Measurements from ENCODE around the gene FOXD2. TPM values are rescaled to one million over a fixed set of nuclear protein-coding genes. Genes with fewer than 3 reads are reported as not detected.

FOXD2 gene
- under 1 TPM; 0.02 to 0.22 (median 0.06) TPM for polyA plus RNA-seq

GRCh38 chr1:47437447-47438164 lies at the start of gene FOXD2:
TSS of gene FOXD2 (plus strand) at chr1:47438044. CDS start at chr1:47438136, 92 bp downstream.
- 0 to 1% (median 1%) methylated on average over 59 to 80 of the region's 80 CpGs for WGBS, 3 donors
- no peak within 1 kb of the TSS for H3K27ac ChIP-seq (ENCODE audit: low read depth, low read length)

DNA sequence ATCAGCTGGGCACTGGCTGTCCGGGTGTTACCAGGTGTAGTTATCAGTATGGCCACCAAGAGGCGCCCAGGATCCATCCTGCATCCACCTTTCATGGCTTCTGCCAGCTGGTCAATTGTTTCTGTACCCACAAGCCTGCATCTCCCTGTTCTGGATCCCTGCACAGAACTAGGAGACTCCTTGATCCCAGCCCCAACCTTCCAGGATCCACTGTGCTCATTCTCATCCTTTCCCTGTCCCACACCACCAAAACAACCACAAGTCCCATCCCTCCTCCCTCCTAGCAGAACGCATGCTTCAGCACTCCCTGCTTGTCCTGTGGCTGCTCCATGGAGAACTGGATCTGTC lies 49.0 kb upstream of the FOXD2 start:
- no peak overlapping the region for H3K27ac ChIP-seq (ENCODE audit: low read depth, low read length)
- 25 to 29% (median 27%) methylated on average over 3 of the region's 3 CpGs for WGBS, 3 donors

GRCh38 chr1:47389731-47390130 lies 48.1 kb upstream of the FOXD2 start:
- H3K27ac ChIP-seq (ENCODE audit: low read depth, low read length): no peak overlapping the region
- 39 to 47% (median 46%) methylated on average over 2 of the region's 2 CpGs for WGBS, 3 donors

DNA sequence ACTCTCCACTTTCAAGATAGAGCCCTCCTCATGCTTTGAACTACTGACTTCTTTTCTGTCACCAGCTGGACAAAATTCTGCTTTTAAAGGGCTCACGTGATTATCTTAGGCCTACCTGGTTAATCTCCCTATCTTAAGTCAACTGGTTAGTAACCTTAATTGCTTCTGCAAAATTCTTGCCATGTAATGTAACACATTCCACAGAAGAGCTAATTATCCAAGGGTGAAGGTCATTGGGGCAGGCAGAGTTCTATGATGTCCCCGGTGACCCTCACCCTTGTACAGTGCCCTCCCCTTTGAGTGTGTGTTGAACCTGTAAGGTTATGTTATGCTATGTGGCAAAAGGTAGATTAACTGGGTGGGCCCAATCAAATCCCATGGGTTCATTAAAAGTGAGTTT lies 47.0 kb upstream of the FOXD2 start:
- WGBS, 3 donors: 48 to 91% (median 91%) methylated on average over 2 of the region's 2 CpGs
- no peak overlapping the region for H3K27ac ChIP-seq (ENCODE audit: low read depth, low read length)

- WGBS, 3 donors: 60 to 67% (median 61%) methylated on average over 5 of the region's 5 CpGs
- no peak overlapping the region for H3K27ac ChIP-seq (ENCODE audit: low read depth, low read length)
Observed at GRCh38 chr1:47393141-47393540, 44.7 kb upstream of the FOXD2 start.

GRCh38 chr1:47395433-47395832 lies 42.4 kb upstream of the FOXD2 start:
- no peak overlapping the region for H3K27ac ChIP-seq (ENCODE audit: low read depth, low read length)
- 62 to 88% (median 85%) methylated on average over 3 of the region's 3 CpGs for WGBS, 3 donors

GRCh38 chr1:47396671-47397196 lies 41.1 kb upstream of the FOXD2 start:
- 87 to 93% (median 92%) methylated on average over 6 of the region's 6 CpGs for WGBS, 3 donors
- H3K27ac ChIP-seq (ENCODE audit: low read depth, low read length): no peak overlapping the region

DNA sequence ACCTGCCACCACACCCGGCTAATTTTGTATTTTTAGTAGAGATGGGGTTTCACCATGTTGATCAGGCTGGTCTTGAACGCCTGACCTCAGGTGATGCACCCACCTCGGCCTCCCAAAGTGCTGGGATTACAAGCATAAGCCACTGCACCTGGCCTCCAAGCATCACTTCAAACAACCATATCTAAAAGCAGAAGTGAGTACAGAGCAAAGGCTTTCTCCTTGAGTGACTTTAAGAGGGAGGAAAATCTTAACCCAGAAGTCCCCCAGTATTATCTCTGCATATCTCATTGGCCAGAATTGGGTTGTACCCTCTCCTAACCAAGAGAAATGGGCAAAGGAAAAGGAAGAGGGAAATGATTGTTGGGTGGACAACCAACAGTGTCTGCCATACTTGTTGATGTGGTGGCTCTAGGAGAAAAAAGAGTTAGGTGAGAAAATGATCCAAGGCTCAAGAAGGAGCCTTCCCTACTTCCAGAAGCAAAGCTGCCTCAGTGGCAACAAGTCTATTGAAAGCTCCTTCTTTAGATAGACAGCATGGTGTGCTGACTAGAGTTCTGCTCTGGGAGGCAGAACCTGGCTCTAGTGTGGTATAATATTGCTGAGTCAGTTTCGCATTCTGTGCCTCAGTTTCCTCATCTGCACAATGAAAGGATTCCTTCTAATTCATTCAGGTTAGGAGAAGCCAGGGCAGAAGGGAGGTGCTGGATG lies 38.6 kb upstream of the FOXD2 start:
- H3K27ac ChIP-seq (ENCODE audit: low read depth, low read length): no peak overlapping the region
- 85 to 92% (median 91%) methylated on average over 4 of the region's 4 CpGs for WGBS, 3 donors

- H3K27ac ChIP-seq (ENCODE audit: low read depth, low read length): no peak overlapping the region
- 89 to 97% (median 90%) methylated on average over 4 of the region's 4 CpGs for WGBS, 3 donors
Observed at GRCh38 chr1:47399846-47400155, 38.0 kb upstream of the FOXD2 start.

DNA sequence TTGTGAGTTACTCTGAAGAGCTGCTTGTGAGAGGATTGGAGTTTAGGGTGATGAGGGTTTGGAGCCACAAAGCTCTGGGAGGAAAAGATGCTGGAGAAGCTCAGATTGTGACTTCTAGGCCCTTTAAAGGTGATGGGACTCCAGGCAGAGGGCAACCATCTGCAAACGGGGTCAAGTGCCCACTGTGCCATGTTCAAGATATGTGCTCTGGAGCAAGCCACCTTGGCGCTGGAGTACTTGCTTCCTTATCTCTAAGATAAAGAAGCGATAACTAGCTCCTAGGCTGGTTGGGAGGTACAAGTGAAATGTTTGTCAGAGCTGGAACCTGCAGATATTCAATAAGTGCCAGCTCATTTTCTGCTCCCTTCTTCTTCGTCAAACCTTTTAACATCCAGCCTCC lies 36.1 kb upstream of the FOXD2 start:
- no peak overlapping the region for H3K27ac ChIP-seq (ENCODE audit: low read depth, low read length)
- 55 to 92% (median 88%) methylated on average over 4 of the region's 4 CpGs for WGBS, 3 donors

- H3K27ac ChIP-seq (ENCODE audit: low read depth, low read length): no peak overlapping the region
- 85 to 91% (median 88%) methylated on average over 4 of the region's 4 CpGs for WGBS, 3 donors
Observed at GRCh38 chr1:47402591-47402990, 35.3 kb upstream of the FOXD2 start.

DNA sequence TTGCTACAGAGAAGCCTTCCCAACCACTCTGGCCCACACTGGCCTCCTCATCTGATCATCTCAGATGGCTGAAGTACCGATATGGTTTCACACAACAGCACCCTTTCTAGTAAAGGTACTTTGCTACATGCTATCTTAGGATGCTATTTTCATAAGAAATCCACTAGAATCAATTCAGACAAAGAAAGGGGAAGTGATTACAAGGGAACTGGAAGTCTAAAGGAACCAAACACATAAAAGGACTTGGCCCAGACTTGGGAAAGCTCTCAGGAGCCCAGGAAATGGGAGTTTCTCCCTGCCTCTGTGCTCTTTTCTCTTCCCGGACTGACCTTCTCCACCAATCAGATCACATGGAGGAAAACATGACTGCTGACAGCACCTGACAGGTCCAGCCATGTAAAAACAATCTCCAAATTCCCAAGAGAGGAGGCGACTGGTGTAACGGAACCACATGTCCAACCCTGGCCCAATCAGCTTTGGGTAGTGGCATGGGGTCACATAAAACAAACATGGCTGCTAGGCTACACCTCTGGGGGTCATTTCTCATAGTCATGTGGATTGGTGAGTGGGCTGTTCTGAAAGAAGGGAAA lies 34.4 kb upstream of the FOXD2 start:
- no peak overlapping the region for H3K27ac ChIP-seq (ENCODE audit: low read depth, low read length)
- WGBS, 3 donors: 82 to 84% (median 84%) methylated on average over 4 of the region's 4 CpGs

- 59 to 77% (median 71%) methylated on average over 5 of the region's 5 CpGs for WGBS, 3 donors
- no peak overlapping the region for H3K27ac ChIP-seq (ENCODE audit: low read depth, low read length)
Observed at GRCh38 chr1:47405697-47406096, 32.1 kb upstream of the FOXD2 start.

- no peak overlapping the region for H3K27ac ChIP-seq (ENCODE audit: low read depth, low read length)
- WGBS, 3 donors: 87 to 94% (median 94%) methylated on average over 5 of the region's 5 CpGs
Observed at GRCh38 chr1:47406966-47407365, 30.9 kb upstream of the FOXD2 start.

- whole genome bisulfite sequencing, 3 donors: 77 to 90% (median 82%) methylated on average over 3 of the region's 3 CpGs
- no peak overlapping the region for H3K27ac ChIP-seq (ENCODE audit: low read depth, low read length)
Observed at GRCh38 chr1:47407481-47407880, 30.4 kb upstream of the FOXD2 start.

- WGBS, 3 donors: 64 to 78% (median 66%) methylated on average over 12 of the region's 12 CpGs
- H3K27ac ChIP-seq (ENCODE audit: low read depth, low read length): no peak overlapping the region
Observed at GRCh38 chr1:47409311-47410067, 28.4 kb upstream of the FOXD2 start.

- H3K27ac ChIP-seq (ENCODE audit: low read depth, low read length): no peak overlapping the region
- 57 to 70% (median 63%) methylated on average over 3 of the region's 3 CpGs for WGBS, 3 donors
Observed at GRCh38 chr1:47410068-47410455, 27.8 kb upstream of the FOXD2 start.

GRCh38 chr1:47411436-47411835 lies 26.4 kb upstream of the FOXD2 start:
- WGBS, 3 donors: 50 to 52% (median 50%) methylated on average over 2 of the region's 2 CpGs
- no peak overlapping the region for H3K27ac ChIP-seq (ENCODE audit: low read depth, low read length)

- 85 to 93% (median 91%) methylated on average over 14 of the region's 14 CpGs for WGBS, 3 donors
Observed at GRCh38 chr1:47412437-47412836, 25.4 kb upstream of the FOXD2 start.

More at GRCh38 chr1:47412437-47412836, 25.4 kb upstream of the FOXD2 start:
- H3K27ac ChIP-seq (ENCODE audit: low read depth, low read length): no peak overlapping the region
